Uterus (tissue), 2 donors: Measurements from ENCODE around the gene ELL2.

Experiments used
- CTCF ChIP-seq, 4 experiments: fragments of 200-600 bp in 2 of 4; fragments of 450-650 bp in 2 of 4; sonication (generic) in 2 of 4; IDR thresholded peaks; one replicate each; pipeline ENCODE4 v1.5.1; 2016 to 2019; ENCODE audit warnings: antibody characterized with exemption in 4 of 4, mild to moderate bottlenecking in 2 of 4, moderate library complexity in 1 of 4
- POLR2A ChIP-seq, 2 donors: fragments of 450-650 bp; IDR thresholded peaks; one replicate each; pipeline ENCODE4 v1.6.1; 2016; ENCODE audit warnings: antibody characterized with exemption in 2 of 2, mild to moderate bottlenecking in 1 of 2, moderate library complexity in 1 of 2

GRCh38 chr5:95850391-95850894, 111.2 kb downstream of the ELL2 start:
- TF ChIP-seq CTCF (IDR thresholded peaks at IDR 0.05) (no peak), POLR2A (IDR thresholded peaks at IDR 0.05) (no peak)
